DND-41 (cell line): ENCODE data around the gene MAP3K9.

ENCODE experiments used
- ATAC-seq: fragments of 200-7000 bp; cut with Tn5 transposase; 3 replicates; pipeline ENCODE4 v1.9.1; 2021; ENCODE audit warnings: low read depth; ENCODE audit not compliant: insufficient read depth
- DNase-seq: peaks from one replicate; pipeline ENCODE4 v3.0.0-alpha.2; 2020
- H2AFZ ChIP-seq: 2 replicates; pipeline ENCODE4 v1.6.0; 2012; ENCODE audit warnings: low read depth, low read length
- H3K27ac ChIP-seq: 2 replicates; pipeline ENCODE4 v1.5.1; 2012; ENCODE audit warnings: low read length, inconsistent platforms
- H3K27me3 ChIP-seq: fragments of 200-600 bp; sonication (generic); 2 replicates; pipeline ENCODE4 v1.6.0; 2012; ENCODE audit warnings: low read length, mild to moderate bottlenecking, inconsistent platforms; ENCODE audit not compliant: insufficient read depth, poor library complexity
- H3K36me3 ChIP-seq: 2 replicates; pipeline ENCODE4 v1.5.1; 2012; ENCODE audit warnings: low read length, inconsistent platforms; ENCODE audit not compliant: insufficient read depth
- H3K4me1 ChIP-seq: 2 replicates; pipeline ENCODE4 v1.5.1; 2012; ENCODE audit warnings: mild to moderate bottlenecking, low read length; ENCODE audit not compliant: insufficient read depth
- H3K4me2 ChIP-seq: 2 replicates; pipeline ENCODE4 v1.6.0; 2012; ENCODE audit warnings: mild to moderate bottlenecking, moderate library complexity, low read length, inconsistent platforms; ENCODE audit not compliant: insufficient read depth
- H3K4me3 ChIP-seq, 2 experiments: fragments of 200-600 bp in 1 of 2; shearing (Covaris generic) in 1 of 2; 2 replicates each; pipeline ENCODE4 v1.5.1; 2012 to 2016; ENCODE audit warnings: inconsistent platforms in 2 of 2, low read length in 2 of 2, mild to moderate bottlenecking in 2 of 2, low read depth in 1 of 2, moderate library complexity in 1 of 2
- H3K79me2 ChIP-seq: 2 replicates; pipeline ENCODE4 v1.6.0; 2012; ENCODE audit warnings: low read length, inconsistent platforms; ENCODE audit not compliant: insufficient read depth
- H3K9ac ChIP-seq: 2 replicates; pipeline ENCODE4 v1.6.0; 2012; ENCODE audit warnings: low read depth, mild to moderate bottlenecking, inconsistent platforms, low read length, moderate library complexity
- H3K9me3 ChIP-seq: 2 replicates; pipeline ENCODE4 v1.5.1; 2012; ENCODE audit warnings: low read length, moderate library complexity, mild to moderate bottlenecking, inconsistent platforms; ENCODE audit not compliant: insufficient read depth, severe bottlenecking
- H4K20me1 ChIP-seq: 2 replicates; pipeline ENCODE4 v1.6.0; 2012; ENCODE audit warnings: low read length; ENCODE audit not compliant: insufficient read depth
- EZH2 ChIP-seq: IDR thresholded peaks from 3 replicates; pipeline ENCODE4 v1.6.1; 2012; ENCODE audit warnings: borderline replicate concordance, low read depth, mild to moderate bottlenecking, moderate library complexity, low read length, inconsistent platforms; ENCODE audit not compliant: severe bottlenecking
- TF ChIP-seq, protein P1 (sequence below): IDR thresholded peaks from 2 replicates; pipeline ENCODE4 v1.5.1; 2012; ENCODE audit warnings: borderline replicate concordance, low read length, moderate library complexity, mild to moderate bottlenecking; ENCODE audit not compliant: poor library complexity, severe bottlenecking; ENCODE audit errors: extremely low read depth

The MAP3K9 gene

DNA sequence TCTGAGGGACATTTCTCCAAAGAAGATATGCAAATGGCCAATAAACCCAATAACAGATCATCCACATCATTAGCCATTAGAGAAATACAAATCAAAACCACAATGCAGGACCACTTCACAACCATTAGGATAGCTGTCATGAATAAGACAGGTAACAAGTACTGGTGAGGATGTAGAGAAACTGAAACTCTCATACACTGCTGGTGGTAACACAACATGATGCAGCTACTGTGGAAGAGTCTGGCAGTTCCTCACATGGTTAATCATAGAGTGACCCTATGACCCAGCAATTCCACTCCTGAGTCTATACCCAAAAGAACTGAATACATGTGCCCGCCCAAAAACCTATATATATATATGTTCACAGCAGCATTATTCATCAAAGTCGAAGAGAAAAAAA, 128.6 kb downstream of the MAP3K9 start:
- Histone ChIP-seq H3K9ac (no peak overlapping the region), H3K27ac (no peak overlapping the region), H3K27me3 (peaks cover 10% of the 10 kb centered on the region), H3K9me3 (no peaks in the 10 kb centered on the region), H4K20me1 (no peaks in the 10 kb centered on the region), H3K36me3 (no peaks in the 10 kb centered on the region), H3K79me2 (no peaks in the 10 kb centered on the region), H3K4me1 (no peaks in the 10 kb centered on the region), H3K4me2 (no peak overlapping the region), H3K4me3 (no peak overlapping the region), H2AFZ (no peak overlapping the region)
- no peak for DNase-seq
- TF ChIP-seq, protein P1, sequence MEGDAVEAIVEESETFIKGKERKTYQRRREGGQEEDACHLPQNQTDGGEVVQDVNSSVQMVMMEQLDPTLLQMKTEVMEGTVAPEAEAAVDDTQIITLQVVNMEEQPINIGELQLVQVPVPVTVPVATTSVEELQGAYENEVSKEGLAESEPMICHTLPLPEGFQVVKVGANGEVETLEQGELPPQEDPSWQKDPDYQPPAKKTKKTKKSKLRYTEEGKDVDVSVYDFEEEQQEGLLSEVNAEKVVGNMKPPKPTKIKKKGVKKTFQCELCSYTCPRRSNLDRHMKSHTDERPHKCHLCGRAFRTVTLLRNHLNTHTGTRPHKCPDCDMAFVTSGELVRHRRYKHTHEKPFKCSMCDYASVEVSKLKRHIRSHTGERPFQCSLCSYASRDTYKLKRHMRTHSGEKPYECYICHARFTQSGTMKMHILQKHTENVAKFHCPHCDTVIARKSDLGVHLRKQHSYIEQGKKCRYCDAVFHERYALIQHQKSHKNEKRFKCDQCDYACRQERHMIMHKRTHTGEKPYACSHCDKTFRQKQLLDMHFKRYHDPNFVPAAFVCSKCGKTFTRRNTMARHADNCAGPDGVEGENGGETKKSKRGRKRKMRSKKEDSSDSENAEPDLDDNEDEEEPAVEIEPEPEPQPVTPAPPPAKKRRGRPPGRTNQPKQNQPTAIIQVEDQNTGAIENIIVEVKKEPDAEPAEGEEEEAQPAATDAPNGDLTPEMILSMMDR: no peak
- TF ChIP-seq EZH2: no peak
- ATAC-seq: no peak

DNA sequence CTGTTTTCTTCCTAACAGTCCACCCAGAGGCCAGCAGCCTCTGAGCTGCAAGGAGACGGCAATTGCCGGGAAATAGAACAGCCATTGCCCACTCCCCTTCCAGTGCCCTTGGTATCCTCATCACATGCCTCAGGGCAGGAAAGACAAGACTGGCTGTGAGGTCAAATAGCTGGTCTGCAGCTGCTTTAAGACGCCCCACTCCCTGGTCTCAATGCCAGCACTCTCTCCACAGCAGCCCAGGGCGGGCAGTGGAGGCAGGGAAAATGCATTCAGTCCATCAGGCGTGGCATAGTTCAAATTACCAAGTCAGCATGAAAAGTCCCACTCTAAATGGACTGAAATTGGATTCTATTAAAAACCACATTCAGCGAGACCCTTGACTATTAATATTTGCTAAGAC, 132.0 kb downstream of the MAP3K9 start:
- H3K36me3 ChIP-seq: no peaks in the 10 kb centered on the region
- H3K27me3 ChIP-seq: peaks cover 7% of the 10 kb centered on the region
- H3K4me2 ChIP-seq: no peak overlapping the region
- H4K20me1 ChIP-seq: no peaks in the 10 kb centered on the region
- no peaks in the 10 kb centered on the region for H3K79me2 ChIP-seq
- H3K27ac ChIP-seq: no peak overlapping the region
- H2AFZ ChIP-seq: no peak overlapping the region
- H3K9me3 ChIP-seq: no peaks in the 10 kb centered on the region
- TF ChIP-seq EZH2: no peak
- TF ChIP-seq, protein P1: no peak
- ATAC-seq: no peak
- H3K4me3 ChIP-seq: no peak overlapping the region
- H3K9ac ChIP-seq: no peak overlapping the region
- no peaks in the 10 kb centered on the region for H3K4me1 ChIP-seq
- no peak for DNase-seq
